Measurements from ENCODE around the gene CEPT1. TPM values are rescaled to one million over a fixed set of nuclear protein-coding genes. Genes with fewer than 3 reads are reported as not detected.

CEPT1 gene
- total and polyA plus RNA-seq, 2 of the 8 experiments (the other 6 are each of a cell fraction or from before 2014, with no cell fraction given), result 18.5 to 28.6 TPM

DNA sequence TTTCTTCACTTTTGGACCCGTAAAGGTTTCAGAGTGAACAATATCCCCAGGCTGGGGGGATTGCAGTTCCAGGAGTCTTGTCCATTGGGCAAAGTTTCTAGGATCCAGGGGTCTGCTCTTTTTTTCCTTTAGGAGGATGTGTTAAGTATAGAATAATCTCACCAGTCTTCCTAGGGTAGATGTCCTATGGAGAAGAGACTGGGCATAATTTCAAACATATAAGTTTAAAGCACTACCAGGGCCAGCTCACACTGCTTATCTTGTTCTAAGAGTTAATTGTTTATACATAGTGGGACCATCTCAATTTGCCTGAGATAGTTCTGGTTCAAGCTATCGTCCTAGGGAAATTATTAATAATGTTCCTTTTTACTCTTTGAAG is 88.7 kb downstream of the CEPT1 start:
- H3K4ac ChIP-seq (replicated peaks; ENCODE audit: insufficient read length, low read depth, low read length), result no peak overlapping the region
- no peak overlapping the region for H2AK5ac ChIP-seq (ENCODE audit: low read depth, low read length)
- no peak overlapping the region for H2BK20ac ChIP-seq (ENCODE audit: low read length)
- H4K20me1 ChIP-seq (replicated peaks in 1 of 2; ENCODE audit: control insufficient read depth in 1 of 2, insufficient read depth in 2 of 2, low read length in 2 of 2), result no peaks in the 10 kb centered on the region
- no peak for FAIRE-seq
- no peak overlapping the region for H4K91ac ChIP-seq (replicated peaks; ENCODE audit: insufficient read length, low read length)
- H3K18ac ChIP-seq (ENCODE audit: extremely low read depth, low read length), result no peak overlapping the region
- H3K4me2 ChIP-seq (ENCODE audit: insufficient read depth in 1 of 2, low read depth in 2 of 2, low read length in 2 of 2), result no peak overlapping the region
- H3K27ac ChIP-seq (ENCODE audit: low read depth, low read length), result no peak overlapping the region
- no peak overlapping the region for H2BK5ac ChIP-seq (ENCODE audit: low read depth, low read length)
- WGBS, 2 experiments (ENCODE audit: extremely low coverage in 1 of 2, insufficient coverage in 1 of 2, insufficient read length in 1 of 2, insufficient replicate concordance in 2 of 2, low coverage in 1 of 2, low lambda C conversion rate in 2 of 2, missing lambda C conversion rate in 1 of 2), result 74% methylated on average over 2 of the region's 2 CpGs; no CpG with 5 or more reads in 1 of the 2 experiments
- no peaks in the 10 kb centered on the region for H3K4me1 ChIP-seq (replicated peaks in 1 of 4; ENCODE audit: control insufficient read depth in 3 of 4, insufficient read depth in 4 of 4, low read length in 3 of 4)
- H2BK15ac ChIP-seq (ENCODE audit: low read length), result no peak overlapping the region
- POLR2A ChIA-PET (ENCODE audit: partially characterized antibody), result no interaction called here
- no peaks in the 10 kb centered on the region for H3K23me2 ChIP-seq (ENCODE audit: low read depth, low read length)
- no peaks in the 10 kb centered on the region for H3K27me3 ChIP-seq (replicated peaks in 1 of 4; ENCODE audit: control insufficient read depth in 3 of 4, extremely low read depth in 1 of 4, insufficient read depth in 3 of 4, low read length in 3 of 4)
- no peak overlapping the region for H3K14ac ChIP-seq (ENCODE audit: insufficient read length)
- no peak overlapping the region for H2BK12ac ChIP-seq (ENCODE audit: low read depth, low read length)
- no peaks in the 10 kb centered on the region for H3K9me3 ChIP-seq (ENCODE audit: insufficient read depth in 2 of 2, low read depth in 1 of 2, low read length in 1 of 2)
- no peak overlapping the region for H3K23ac ChIP-seq (ENCODE audit: insufficient read length)
- TF ChIP-seq GTF2F1 (IDR thresholded peaks at IDR 0.05; ENCODE audit: borderline replicate concordance, low read depth, low read length) (no peak), SUZ12 (IDR thresholded peaks at IDR 0.05; ENCODE audit: low read length) (no peak), JUN (IDR thresholded peaks at IDR 0.05; ENCODE audit: low read depth, low read length) (no peak), POU5F1 (IDR thresholded peaks at IDR 0.05; ENCODE audit: low read depth, low read length) (no peak), ASH2L (IDR thresholded peaks at IDR 0.05; ENCODE audit: low read length) (no peak), NRF1 (IDR thresholded peaks at IDR 0.05; ENCODE audit: low read depth, low read length) (no peak), KDM4A (IDR thresholded peaks at IDR 0.05; ENCODE audit: low read depth, low read length, severe bottlenecking) (no peak), HDAC2 (IDR thresholded peaks at IDR 0.05; ENCODE audit: borderline replicate concordance in 1 of 2, low read depth in 2 of 2, low read length in 2 of 2) (no peak)
- no peak overlapping the region for H4K8ac ChIP-seq (ENCODE audit: extremely low read depth, insufficient read depth, low read length)
- H3K9ac ChIP-seq (replicated peaks in 1 of 4; ENCODE audit: extremely low read depth in 1 of 4, low read depth in 3 of 4, low read length in 3 of 4), result no peak overlapping the region
- H3K4me3 ChIP-seq (ENCODE audit: extremely low read depth in 1 of 4, insufficient read depth in 2 of 4, low read depth in 3 of 4, low read length in 4 of 4), result no peak overlapping the region
- no peak overlapping the region for H2BK120ac ChIP-seq (replicated peaks; ENCODE audit: low read depth, low read length)
- H3K79me2 ChIP-seq (ENCODE audit: control insufficient read depth in 1 of 2, insufficient read depth in 2 of 2, low read length in 2 of 2), result no peaks in the 10 kb centered on the region
- H3K56ac ChIP-seq (replicated peaks; ENCODE audit: insufficient read length, low read depth, low read length), result no peak overlapping the region
- H3K79me1 ChIP-seq (ENCODE audit: low read depth, low read length), result no peaks in the 10 kb centered on the region
- DNase-seq (ENCODE audit: low read depth in 1 of 2, low spot score in 2 of 2), result no peak
- CTCF ChIA-PET (ENCODE audit: partially characterized antibody), result interaction anchor here (1.0 to 1.7 kb wide), 4 partner anchors 39 to 172 kb away, joined by 3 to 9 read pairs (median 4); no protein-coding TSS in a partner anchor
- no peak overlapping the region for H4K5ac ChIP-seq (ENCODE audit: insufficient read length, low read depth, low read length)
- no peaks in the 10 kb centered on the region for H3K36me3 ChIP-seq (ENCODE audit: control insufficient read depth in 2 of 4, insufficient read depth in 4 of 4, low read length in 3 of 4)
- no peak overlapping the region for H2AFZ ChIP-seq (ENCODE audit: low read length)
